WTC11 (cell line): Measurements from ENCODE around the gene LAD1. TPM values are rescaled to one million over a fixed set of nuclear protein-coding genes. Genes with fewer than 3 reads are reported as not detected.

Source experiments
- ATAC-seq: fragments of 200-7000 bp; cut with Tn5 transposase; 2 replicates; pipeline ENCODE4 v1.10.0; 2021; ENCODE audit warnings: mild to moderate bottlenecking, moderate library complexity
- CTCF ChIA-PET: fragments of 300-600 bp; sonication (Branson Sonifier 250); formaldehyde crosslinking; loops from one replicate; lab custom pipeline; 2021; ENCODE audit warnings: antibody characterized with exemption; lab: Charles Lee
- POLR2A ChIA-PET: fragments of 350-600 bp; sonication (Branson Sonifier 250); formaldehyde crosslinking; loops from one replicate; lab custom pipeline; 2021; ENCODE audit warnings: antibody characterized with exemption; lab: Charles Lee
- DNase-seq: peaks from one replicate; pipeline ENCODE4 v3.0.0; 2021; ENCODE audit warnings: low spot score
- H3K27ac Mint-ChIP-seq: 2 replicates; pipeline ENCODE4 v1.8.0; 2021; ENCODE audit warnings: mixed read lengths
- H3K27me3 Mint-ChIP-seq: 2 replicates; pipeline ENCODE4 v1.8.0; 2021; ENCODE audit warnings: low read depth, mild to moderate bottlenecking, moderate library complexity, mixed read lengths
- H3K36me3 Mint-ChIP-seq: 2 replicates; pipeline ENCODE4 v1.8.0; 2021; ENCODE audit warnings: mixed read lengths
- H3K4me1 Mint-ChIP-seq: 2 replicates; pipeline ENCODE4 v1.8.0; 2022; ENCODE audit warnings: mixed read lengths
- H3K4me3 Mint-ChIP-seq: 2 replicates; pipeline ENCODE4 v1.8.0; 2021; ENCODE audit warnings: mild to moderate bottlenecking, moderate library complexity, mixed read lengths
- H3K9me3 Mint-ChIP-seq: 2 replicates; pipeline ENCODE4 v1.8.0; 2021; ENCODE audit warnings: mixed read lengths
- ATF1 ChIP-seq: sonication (generic); formaldehyde crosslinking; IDR thresholded peaks from 2 replicates; pipeline ENCODE4 v1.8.1; 2023; ENCODE audit warnings: mild to moderate bottlenecking, moderate library complexity, missing genetic modification reagents
- CBFB ChIP-seq: sonication (generic); formaldehyde crosslinking; IDR thresholded peaks from 2 replicates; pipeline ENCODE4 v1.8.1; 2022; ENCODE audit warnings: mild to moderate bottlenecking, low read depth, missing genetic modification reagents
- GABPB1 ChIP-seq: sonication (generic); formaldehyde crosslinking; IDR thresholded peaks from 2 replicates; pipeline ENCODE4 v1.8.1; 2023; ENCODE audit warnings: mild to moderate bottlenecking, missing genetic modification reagents
- HMGA2 ChIP-seq: fragments of 250-450 bp; sonication (Bioruptor Pico); IDR thresholded peaks from 2 replicates; pipeline ENCODE4 v1.4.0; 2021; ENCODE audit warnings: mild to moderate bottlenecking, moderate library complexity
- KAT7 ChIP-seq: sonication (generic); formaldehyde crosslinking; IDR thresholded peaks from 2 replicates; pipeline ENCODE4 v1.8.1; 2023; ENCODE audit warnings: missing genetic modification reagents, mild to moderate bottlenecking, borderline replicate concordance
- NR1H2 ChIP-seq: sonication (generic); formaldehyde crosslinking; IDR thresholded peaks from 2 replicates; pipeline ENCODE4 v1.9.0; 2021; ENCODE audit warnings: mild to moderate bottlenecking, moderate library complexity, missing genetic modification reagents
- NR2C2 ChIP-seq: sonication (generic); formaldehyde crosslinking; IDR thresholded peaks from 2 replicates; pipeline ENCODE4 v1.8.0; 2022; ENCODE audit warnings: mild to moderate bottlenecking, missing genetic modification reagents
- NR3C1 ChIP-seq: sonication (generic); formaldehyde crosslinking; conservative IDR thresholded peaks from 2 replicates; pipeline ENCODE4 v1.8.1; 2023; ENCODE audit warnings: low read depth, mild to moderate bottlenecking, missing genetic modification reagents
- SOX15 ChIP-seq: fragments of 250-450 bp; sonication (Bioruptor Pico); IDR thresholded peaks from 2 replicates; pipeline ENCODE4 v1.9.0; 2021; ENCODE audit warnings: mild to moderate bottlenecking
- ZNF317 ChIP-seq: sonication (generic); formaldehyde crosslinking; IDR thresholded peaks from 2 replicates; pipeline ENCODE4 v1.8.1; 2023; ENCODE audit warnings: low read depth, mild to moderate bottlenecking, moderate library complexity, missing genetic modification reagents, borderline replicate concordance
- total RNA-seq: library from RNA; stranded (reverse); gene quantifications from 3 replicates; pipeline ENCODE4 v1.2.3, GENCODE V29; 2021
- TF ChIP-seq, protein P1 (sequence below): sonication (generic); formaldehyde crosslinking; conservative IDR thresholded peaks from 2 replicates; pipeline ENCODE4 v1.8.1; 2023; ENCODE audit warnings: mild to moderate bottlenecking, low read depth, missing genetic modification reagents, moderate library complexity
- TF ChIP-seq, protein P2 (sequence below): fragments of 250-450 bp; sonication (Bioruptor Pico); IDR thresholded peaks from 2 replicates; pipeline ENCODE4 v1.9.0; 2021; ENCODE audit warnings: mild to moderate bottlenecking
- TF ChIP-seq, protein P3 (sequence below): sonication (generic); formaldehyde crosslinking; IDR thresholded peaks from 2 replicates; pipeline ENCODE4 v1.8.1; 2022; ENCODE audit warnings: low read depth, missing genetic modification reagents, borderline replicate concordance
- TF ChIP-seq, protein P4 (sequence below): fragments of 250-450 bp; sonication (Bioruptor Pico); IDR thresholded peaks from 2 replicates; pipeline ENCODE4 v1.9.0; 2021; ENCODE audit warnings: moderate library complexity, mild to moderate bottlenecking, inconsistent platforms, borderline replicate concordance
- TF ChIP-seq, protein P5 (sequence below): sonication (generic); formaldehyde crosslinking; IDR thresholded peaks from 2 replicates; pipeline ENCODE4 v1.8.0; 2022; ENCODE audit warnings: mild to moderate bottlenecking, missing genetic modification reagents
- TF ChIP-seq, protein P6 (sequence below): sonication (generic); formaldehyde crosslinking; IDR thresholded peaks from 2 replicates; pipeline ENCODE4 v1.8.1; 2022; ENCODE audit warnings: mild to moderate bottlenecking, moderate library complexity, missing genetic modification reagents
- TF ChIP-seq, protein P7 (sequence below): fragments of 250-450 bp; sonication (Bioruptor Pico); IDR thresholded peaks from 2 replicates; pipeline ENCODE4 v1.9.0; 2021; ENCODE audit warnings: mild to moderate bottlenecking
- TF ChIP-seq, protein P8 (sequence below): sonication (generic); formaldehyde crosslinking; IDR thresholded peaks from 2 replicates; pipeline ENCODE4 v1.8.0; 2023; ENCODE audit warnings: mild to moderate bottlenecking, missing genetic modification reagents

LAD1 gene
- total RNA-seq, 1 experiment from 2014 or later, result 14.9 TPM

DNA sequence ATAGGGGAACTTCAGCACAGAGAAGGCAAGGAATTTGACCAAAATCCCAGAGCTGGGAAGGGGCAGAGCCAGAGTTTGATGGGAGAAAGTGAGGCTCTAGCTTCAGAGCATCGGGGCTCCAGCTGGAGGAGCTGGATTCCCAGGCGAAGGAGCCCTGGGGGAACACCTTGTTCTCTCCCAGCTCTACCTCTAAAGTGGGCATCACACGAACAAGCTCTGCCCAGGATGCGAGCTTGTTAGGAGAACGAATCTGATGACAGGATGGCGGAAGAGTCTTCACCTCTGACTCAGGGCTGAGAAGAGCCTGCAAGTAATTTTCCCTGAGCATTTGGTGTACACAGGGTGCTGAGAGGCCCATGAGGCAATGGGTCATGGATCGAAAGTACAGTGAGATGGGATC lies 43.7 kb downstream of the LAD1 start:
- no peaks in the 10 kb centered on the region for H3K36me3 Mint-ChIP-seq
- H3K27me3 Mint-ChIP-seq, result no peaks in the 10 kb centered on the region; the same call in 1 of the 2 replicates
- ATAC-seq (no peak), DNase-seq (no peak)
- H3K27ac Mint-ChIP-seq, result no peak overlapping the region
- no peak overlapping the region for H3K4me3 Mint-ChIP-seq
- peaks cover 15% of the 10 kb centered on the region for H3K4me1 Mint-ChIP-seq
- CTCF ChIA-PET, result interaction anchor here (1.0 to 2.8 kb wide), 4 partner anchors 9 to 101 kb away, joined by 4 to 8 read pairs (median 6); no protein-coding TSS in a partner anchor
- TF ChIP-seq, protein P1, sequence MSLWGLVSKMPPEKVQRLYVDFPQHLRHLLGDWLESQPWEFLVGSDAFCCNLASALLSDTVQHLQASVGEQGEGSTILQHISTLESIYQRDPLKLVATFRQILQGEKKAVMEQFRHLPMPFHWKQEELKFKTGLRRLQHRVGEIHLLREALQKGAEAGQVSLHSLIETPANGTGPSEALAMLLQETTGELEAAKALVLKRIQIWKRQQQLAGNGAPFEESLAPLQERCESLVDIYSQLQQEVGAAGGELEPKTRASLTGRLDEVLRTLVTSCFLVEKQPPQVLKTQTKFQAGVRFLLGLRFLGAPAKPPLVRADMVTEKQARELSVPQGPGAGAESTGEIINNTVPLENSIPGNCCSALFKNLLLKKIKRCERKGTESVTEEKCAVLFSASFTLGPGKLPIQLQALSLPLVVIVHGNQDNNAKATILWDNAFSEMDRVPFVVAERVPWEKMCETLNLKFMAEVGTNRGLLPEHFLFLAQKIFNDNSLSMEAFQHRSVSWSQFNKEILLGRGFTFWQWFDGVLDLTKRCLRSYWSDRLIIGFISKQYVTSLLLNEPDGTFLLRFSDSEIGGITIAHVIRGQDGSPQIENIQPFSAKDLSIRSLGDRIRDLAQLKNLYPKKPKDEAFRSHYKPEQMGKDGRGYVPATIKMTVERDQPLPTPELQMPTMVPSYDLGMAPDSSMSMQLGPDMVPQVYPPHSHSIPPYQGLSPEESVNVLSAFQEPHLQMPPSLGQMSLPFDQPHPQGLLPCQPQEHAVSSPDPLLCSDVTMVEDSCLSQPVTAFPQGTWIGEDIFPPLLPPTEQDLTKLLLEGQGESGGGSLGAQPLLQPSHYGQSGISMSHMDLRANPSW (CRISPR knock-in tag), result no peak
- TF ChIP-seq, protein P2, sequence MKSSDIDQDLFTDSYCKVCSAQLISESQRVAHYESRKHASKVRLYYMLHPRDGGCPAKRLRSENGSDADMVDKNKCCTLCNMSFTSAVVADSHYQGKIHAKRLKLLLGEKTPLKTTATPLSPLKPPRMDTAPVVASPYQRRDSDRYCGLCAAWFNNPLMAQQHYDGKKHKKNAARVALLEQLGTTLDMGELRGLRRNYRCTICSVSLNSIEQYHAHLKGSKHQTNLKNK (CRISPR knock-in tag), result no peak
- TF ChIP-seq, protein P3, sequence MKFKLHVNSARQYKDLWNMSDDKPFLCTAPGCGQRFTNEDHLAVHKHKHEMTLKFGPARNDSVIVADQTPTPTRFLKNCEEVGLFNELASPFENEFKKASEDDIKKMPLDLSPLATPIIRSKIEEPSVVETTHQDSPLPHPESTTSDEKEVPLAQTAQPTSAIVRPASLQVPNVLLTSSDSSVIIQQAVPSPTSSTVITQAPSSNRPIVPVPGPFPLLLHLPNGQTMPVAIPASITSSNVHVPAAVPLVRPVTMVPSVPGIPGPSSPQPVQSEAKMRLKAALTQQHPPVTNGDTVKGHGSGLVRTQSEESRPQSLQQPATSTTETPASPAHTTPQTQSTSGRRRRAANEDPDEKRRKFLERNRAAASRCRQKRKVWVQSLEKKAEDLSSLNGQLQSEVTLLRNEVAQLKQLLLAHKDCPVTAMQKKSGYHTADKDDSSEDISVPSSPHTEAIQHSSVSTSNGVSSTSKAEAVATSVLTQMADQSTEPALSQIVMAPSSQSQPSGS, result no peak
- TF ChIP-seq SOX15 (no peak), ATF1 (no peak), HMGA2 (no peak), CBFB (CRISPR knock-in tag) (no peak)
- TF ChIP-seq, protein P4, sequence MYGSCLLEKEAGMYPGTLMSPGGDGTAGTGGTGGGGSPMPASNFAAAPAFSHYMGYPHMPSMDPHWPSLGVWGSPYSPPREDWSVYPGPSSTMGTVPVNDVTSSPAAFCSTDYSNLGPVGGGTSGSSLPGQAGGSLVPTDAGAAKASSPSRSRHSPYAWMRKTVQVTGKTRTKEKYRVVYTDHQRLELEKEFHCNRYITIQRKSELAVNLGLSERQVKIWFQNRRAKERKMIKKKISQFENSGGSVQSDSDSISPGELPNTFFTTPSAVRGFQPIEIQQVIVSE (CRISPR knock-in tag), result no peak
- TF ChIP-seq, protein P5, sequence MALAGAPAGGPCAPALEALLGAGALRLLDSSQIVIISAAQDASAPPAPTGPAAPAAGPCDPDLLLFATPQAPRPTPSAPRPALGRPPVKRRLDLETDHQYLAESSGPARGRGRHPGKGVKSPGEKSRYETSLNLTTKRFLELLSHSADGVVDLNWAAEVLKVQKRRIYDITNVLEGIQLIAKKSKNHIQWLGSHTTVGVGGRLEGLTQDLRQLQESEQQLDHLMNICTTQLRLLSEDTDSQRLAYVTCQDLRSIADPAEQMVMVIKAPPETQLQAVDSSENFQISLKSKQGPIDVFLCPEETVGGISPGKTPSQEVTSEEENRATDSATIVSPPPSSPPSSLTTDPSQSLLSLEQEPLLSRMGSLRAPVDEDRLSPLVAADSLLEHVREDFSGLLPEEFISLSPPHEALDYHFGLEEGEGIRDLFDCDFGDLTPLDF (CRISPR knock-in tag), result no peak
- TF ChIP-seq, protein P6, sequence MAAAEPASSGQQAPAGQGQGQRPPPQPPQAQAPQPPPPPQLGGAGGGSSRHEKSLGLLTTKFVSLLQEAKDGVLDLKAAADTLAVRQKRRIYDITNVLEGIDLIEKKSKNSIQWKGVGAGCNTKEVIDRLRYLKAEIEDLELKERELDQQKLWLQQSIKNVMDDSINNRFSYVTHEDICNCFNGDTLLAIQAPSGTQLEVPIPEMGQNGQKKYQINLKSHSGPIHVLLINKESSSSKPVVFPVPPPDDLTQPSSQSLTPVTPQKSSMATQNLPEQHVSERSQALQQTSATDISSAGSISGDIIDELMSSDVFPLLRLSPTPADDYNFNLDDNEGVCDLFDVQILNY, result no peak
- TF ChIP-seq, protein P7, sequence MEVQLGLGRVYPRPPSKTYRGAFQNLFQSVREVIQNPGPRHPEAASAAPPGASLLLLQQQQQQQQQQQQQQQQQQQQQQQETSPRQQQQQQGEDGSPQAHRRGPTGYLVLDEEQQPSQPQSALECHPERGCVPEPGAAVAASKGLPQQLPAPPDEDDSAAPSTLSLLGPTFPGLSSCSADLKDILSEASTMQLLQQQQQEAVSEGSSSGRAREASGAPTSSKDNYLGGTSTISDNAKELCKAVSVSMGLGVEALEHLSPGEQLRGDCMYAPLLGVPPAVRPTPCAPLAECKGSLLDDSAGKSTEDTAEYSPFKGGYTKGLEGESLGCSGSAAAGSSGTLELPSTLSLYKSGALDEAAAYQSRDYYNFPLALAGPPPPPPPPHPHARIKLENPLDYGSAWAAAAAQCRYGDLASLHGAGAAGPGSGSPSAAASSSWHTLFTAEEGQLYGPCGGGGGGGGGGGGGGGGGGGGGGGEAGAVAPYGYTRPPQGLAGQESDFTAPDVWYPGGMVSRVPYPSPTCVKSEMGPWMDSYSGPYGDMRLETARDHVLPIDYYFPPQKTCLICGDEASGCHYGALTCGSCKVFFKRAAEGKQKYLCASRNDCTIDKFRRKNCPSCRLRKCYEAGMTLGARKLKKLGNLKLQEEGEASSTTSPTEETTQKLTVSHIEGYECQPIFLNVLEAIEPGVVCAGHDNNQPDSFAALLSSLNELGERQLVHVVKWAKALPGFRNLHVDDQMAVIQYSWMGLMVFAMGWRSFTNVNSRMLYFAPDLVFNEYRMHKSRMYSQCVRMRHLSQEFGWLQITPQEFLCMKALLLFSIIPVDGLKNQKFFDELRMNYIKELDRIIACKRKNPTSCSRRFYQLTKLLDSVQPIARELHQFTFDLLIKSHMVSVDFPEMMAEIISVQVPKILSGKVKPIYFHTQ, result no peak
- H3K9me3 Mint-ChIP-seq, result no peaks in the 10 kb centered on the region
- POLR2A ChIA-PET, result no interaction called here

DNA sequence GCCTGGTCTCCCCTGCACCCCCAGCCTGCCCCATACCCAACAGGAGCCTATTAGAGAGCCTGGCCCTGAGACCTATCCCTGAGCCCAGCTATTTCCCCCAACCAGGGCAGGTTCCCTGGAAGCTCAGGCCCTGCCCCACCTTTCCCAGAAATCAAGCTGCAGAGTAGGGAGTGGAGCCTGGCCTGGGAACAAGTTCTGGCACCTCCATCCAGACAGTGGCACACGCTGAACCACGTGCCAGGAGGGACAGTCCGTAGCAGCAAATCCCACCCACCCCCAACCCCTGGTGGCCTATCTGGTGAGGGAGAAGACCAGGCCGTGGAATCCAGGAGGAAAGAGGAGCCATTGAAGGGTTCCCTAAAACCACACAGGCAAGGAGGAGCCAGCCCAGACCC lies 44.2 kb downstream of the LAD1 start:
- POLR2A ChIA-PET, result no interaction called here
- H3K4me1 Mint-ChIP-seq, result peaks cover 15% of the 10 kb centered on the region
- H3K27ac Mint-ChIP-seq, result no peak overlapping the region
- H3K36me3 Mint-ChIP-seq, result no peaks in the 10 kb centered on the region
- no peak overlapping the region for H3K4me3 Mint-ChIP-seq
- no peak for ATAC-seq
- TF ChIP-seq ZNF317 (CRISPR knock-in tag) (no peak), KAT7 (no peak), GABPB1 (CRISPR knock-in tag) (no peak), NR2C2 (CRISPR knock-in tag) (no peak), NR3C1 (CRISPR knock-in tag) (no peak), NR1H2 (CRISPR knock-in tag) (no peak)
- TF ChIP-seq, protein P8, sequence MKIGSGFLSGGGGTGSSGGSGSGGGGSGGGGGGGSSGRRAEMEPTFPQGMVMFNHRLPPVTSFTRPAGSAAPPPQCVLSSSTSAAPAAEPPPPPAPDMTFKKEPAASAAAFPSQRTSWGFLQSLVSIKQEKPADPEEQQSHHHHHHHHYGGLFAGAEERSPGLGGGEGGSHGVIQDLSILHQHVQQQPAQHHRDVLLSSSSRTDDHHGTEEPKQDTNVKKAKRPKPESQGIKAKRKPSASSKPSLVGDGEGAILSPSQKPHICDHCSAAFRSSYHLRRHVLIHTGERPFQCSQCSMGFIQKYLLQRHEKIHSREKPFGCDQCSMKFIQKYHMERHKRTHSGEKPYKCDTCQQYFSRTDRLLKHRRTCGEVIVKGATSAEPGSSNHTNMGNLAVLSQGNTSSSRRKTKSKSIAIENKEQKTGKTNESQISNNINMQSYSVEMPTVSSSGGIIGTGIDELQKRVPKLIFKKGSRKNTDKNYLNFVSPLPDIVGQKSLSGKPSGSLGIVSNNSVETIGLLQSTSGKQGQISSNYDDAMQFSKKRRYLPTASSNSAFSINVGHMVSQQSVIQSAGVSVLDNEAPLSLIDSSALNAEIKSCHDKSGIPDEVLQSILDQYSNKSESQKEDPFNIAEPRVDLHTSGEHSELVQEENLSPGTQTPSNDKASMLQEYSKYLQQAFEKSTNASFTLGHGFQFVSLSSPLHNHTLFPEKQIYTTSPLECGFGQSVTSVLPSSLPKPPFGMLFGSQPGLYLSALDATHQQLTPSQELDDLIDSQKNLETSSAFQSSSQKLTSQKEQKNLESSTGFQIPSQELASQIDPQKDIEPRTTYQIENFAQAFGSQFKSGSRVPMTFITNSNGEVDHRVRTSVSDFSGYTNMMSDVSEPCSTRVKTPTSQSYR (CRISPR knock-in tag), result no peak
- no peak for DNase-seq
- no peaks in the 10 kb centered on the region; the same call in 1 of the 2 replicates for H3K27me3 Mint-ChIP-seq
- CTCF ChIA-PET, result interaction anchor here (1.0 to 2.8 kb wide), 4 partner anchors 8 to 105 kb away, joined by 3 to 8 read pairs (median 6); no protein-coding TSS in a partner anchor
- H3K9me3 Mint-ChIP-seq, result no peaks in the 10 kb centered on the region
